OCI-LY7 (cell line): ENCODE results near the gene CSTPP1. TPM values are rescaled to one million over a fixed set of nuclear protein-coding genes. Genes with fewer than 3 reads are reported as not detected.

ENCODE experiments used
- BruUV-seq: library from RNA; stranded (reverse); fragments of 400-500 nt; replicated peaks from 2 replicates; lab custom pipeline; 2021; lab: Mats Ljungman, UMichigan
- CTCF ChIA-PET: fragments of 300-600 bp; sonication (Branson Sonifier 250); formaldehyde crosslinking; loops from one replicate; lab custom pipeline; 2022; ENCODE audit warnings: antibody characterized with exemption; ENCODE audit not compliant: unreplicated experiment; lab: Charles Lee
- POLR2A ChIA-PET: fragments of 300-600 bp; sonication (Branson Sonifier 250); formaldehyde crosslinking; loops from one replicate; lab custom pipeline; 2022; ENCODE audit warnings: antibody characterized with exemption; lab: Charles Lee
- DNase-seq: peaks from one replicate; pipeline ENCODE4 v3.0.0-alpha.2; 2015; ENCODE audit warnings: low spot score
- H2AFZ ChIP-seq: fragments of 200-600 bp; sonication (generic), shearing (Covaris generic); 2 replicates; pipeline ENCODE4 v1.6.1; 2014; ENCODE audit warnings: mild to moderate bottlenecking, antibody characterized with exemption, low read length, moderate library complexity
- H3K27ac ChIP-seq: fragments of 200-600 bp; sonication (generic); 2 replicates; pipeline ENCODE4 v1.5.1; 2014; ENCODE audit warnings: mixed run types, low read depth, mild to moderate bottlenecking, moderate library complexity, low read length, inconsistent platforms; ENCODE audit not compliant: poor library complexity, severe bottlenecking
- H3K36me3 ChIP-seq: fragments of 200-600 bp; sonication (generic); 2 replicates; pipeline ENCODE4 v1.6.1; 2014; ENCODE audit warnings: mild to moderate bottlenecking, antibody characterized with exemption, low read length, moderate library complexity, mixed read lengths; ENCODE audit not compliant: insufficient read depth
- H3K4me1 ChIP-seq: fragments of 200-600 bp; sonication (generic); 2 replicates; pipeline ENCODE4 v1.5.1; 2014; ENCODE audit warnings: mild to moderate bottlenecking, low read length; ENCODE audit not compliant: insufficient read depth, poor library complexity, severe bottlenecking
- H3K4me2 ChIP-seq: fragments of 200-600 bp; sonication (generic); 2 replicates; pipeline ENCODE4 v1.6.1; 2014; ENCODE audit warnings: mild to moderate bottlenecking, low read length
- H3K4me3 ChIP-seq: fragments of 200-600 bp; sonication (generic); 2 replicates; pipeline ENCODE4 v1.5.1; 2014; ENCODE audit warnings: mild to moderate bottlenecking, low read depth, low read length; ENCODE audit not compliant: poor library complexity, severe bottlenecking
- H3K79me2 ChIP-seq: fragments of 200-600 bp; sonication (generic); 2 replicates; pipeline ENCODE4 v1.6.1; 2016; ENCODE audit warnings: low read depth, mild to moderate bottlenecking, low read length, moderate library complexity, mixed read lengths; ENCODE audit not compliant: insufficient read depth
- H3K9me2 ChIP-seq: fragments of 200-600 bp; sonication (generic); 2 replicates; pipeline ENCODE4 v1.6.1; 2016; ENCODE audit warnings: mild to moderate bottlenecking, low read length, mixed read lengths; ENCODE audit not compliant: insufficient read depth
- H3K9me3 ChIP-seq: fragments of 200-600 bp; sonication (generic); 2 replicates; pipeline ENCODE4 v1.6.1; 2014; ENCODE audit warnings: mild to moderate bottlenecking, mixed run types, low read length, mixed read lengths
- H4K20me1 ChIP-seq: fragments of 200-600 bp; sonication (generic); 2 replicates; pipeline ENCODE4 v1.6.1; 2014; ENCODE audit warnings: mild to moderate bottlenecking, antibody characterized with exemption, low read length, moderate library complexity, mixed read lengths; ENCODE audit not compliant: insufficient read depth
- EZH2phosphoT487 ChIP-seq: fragments of 200-600 bp; sonication (generic); IDR thresholded peaks from 2 replicates; pipeline ENCODE4 v1.6.1; 2018; ENCODE audit warnings: low read depth, borderline replicate concordance, mild to moderate bottlenecking, mixed run types, antibody characterized with exemption, low read length, moderate library complexity, mixed read lengths
- intact Hi-C: fragments of 100-400 bp; cut with micrococcal nuclease; formaldehyde crosslinking; loops from one replicate; pipeline ENCODE4 v1.10.0; 2022; ENCODE audit not compliant: unreplicated experiment
- total RNA-seq, 2 experiments: library from RNA; depleted of rRNA in 1 of 2; stranded (reverse); fragments of >200 nt in 1 of 2; shearing (Covaris generic) in 1 of 2; gene quantifications; 2 replicates each; pipeline ENCODE4 v1.2.3, GENCODE V29; 2014 to 2022
- TF ChIP-seq, protein P1 (sequence below): fragments of 200-600 bp; sonication (generic); conservative IDR thresholded peaks from 2 replicates; pipeline ENCODE4 v1.5.1; 2014; ENCODE audit warnings: mild to moderate bottlenecking, antibody characterized with exemption, low read length, moderate library complexity, mixed read lengths

CSTPP1 gene
- total RNA-seq, 2 experiments from 2014 or later = 39.6 to 43.1 TPM

DNA sequence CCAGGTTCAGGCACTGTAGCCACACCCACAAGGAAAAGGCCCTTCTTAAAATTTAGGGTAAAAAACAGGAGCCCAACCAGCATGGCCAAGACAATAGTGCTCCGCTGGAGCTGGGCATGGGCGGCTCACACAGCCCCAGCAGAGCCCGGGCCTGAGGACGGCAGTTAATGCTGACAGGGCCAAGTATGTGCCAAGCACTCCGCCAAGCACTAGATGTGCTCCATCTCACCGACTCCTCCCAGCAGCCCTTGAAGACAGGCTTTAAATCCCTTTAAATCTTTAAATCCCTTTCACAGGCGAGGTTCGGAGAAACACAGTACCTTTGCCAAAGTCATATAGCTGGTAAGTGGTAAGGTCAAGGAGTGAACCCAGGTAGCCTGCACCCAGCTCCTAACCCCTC, 235.3 kb downstream of the CSTPP1 start:
- H3K79me2 ChIP-seq = peaks cover 49% of the 10 kb centered on the region
- intact Hi-C loops = no loop called here
- no peak overlapping the region for H3K27ac ChIP-seq
- H4K20me1 ChIP-seq = peaks cover 9% of the 10 kb centered on the region; the same call in 1 of the 2 replicates
- H3K4me1 ChIP-seq = peaks cover 12% of the 10 kb centered on the region
- no peaks in the 10 kb centered on the region for H3K9me2 ChIP-seq
- ChIA-PET POLR2A (interaction anchor here (0.5 to 1.8 kb wide), 2 partner anchors 8 to 655 kb away, joined by 5 to 8 read pairs; no protein-coding TSS in a partner anchor), CTCF (interaction anchor here (1.0 to 1.6 kb wide), 2 partner anchors 8 to 55 kb away, joined by 3 to 5 read pairs; no protein-coding TSS in a partner anchor)
- no peak for DNase-seq
- H3K36me3 ChIP-seq = peaks cover 94% of the 10 kb centered on the region
- no TSS peak for BruUV-seq
- no peak overlapping the region for H2AFZ ChIP-seq
- no peaks in the 10 kb centered on the region for H3K9me3 ChIP-seq
- TF ChIP-seq, protein P1, sequence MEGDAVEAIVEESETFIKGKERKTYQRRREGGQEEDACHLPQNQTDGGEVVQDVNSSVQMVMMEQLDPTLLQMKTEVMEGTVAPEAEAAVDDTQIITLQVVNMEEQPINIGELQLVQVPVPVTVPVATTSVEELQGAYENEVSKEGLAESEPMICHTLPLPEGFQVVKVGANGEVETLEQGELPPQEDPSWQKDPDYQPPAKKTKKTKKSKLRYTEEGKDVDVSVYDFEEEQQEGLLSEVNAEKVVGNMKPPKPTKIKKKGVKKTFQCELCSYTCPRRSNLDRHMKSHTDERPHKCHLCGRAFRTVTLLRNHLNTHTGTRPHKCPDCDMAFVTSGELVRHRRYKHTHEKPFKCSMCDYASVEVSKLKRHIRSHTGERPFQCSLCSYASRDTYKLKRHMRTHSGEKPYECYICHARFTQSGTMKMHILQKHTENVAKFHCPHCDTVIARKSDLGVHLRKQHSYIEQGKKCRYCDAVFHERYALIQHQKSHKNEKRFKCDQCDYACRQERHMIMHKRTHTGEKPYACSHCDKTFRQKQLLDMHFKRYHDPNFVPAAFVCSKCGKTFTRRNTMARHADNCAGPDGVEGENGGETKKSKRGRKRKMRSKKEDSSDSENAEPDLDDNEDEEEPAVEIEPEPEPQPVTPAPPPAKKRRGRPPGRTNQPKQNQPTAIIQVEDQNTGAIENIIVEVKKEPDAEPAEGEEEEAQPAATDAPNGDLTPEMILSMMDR = no peak
- no peak overlapping the region for H3K4me3 ChIP-seq
- no peak overlapping the region for H3K4me2 ChIP-seq

DNA sequence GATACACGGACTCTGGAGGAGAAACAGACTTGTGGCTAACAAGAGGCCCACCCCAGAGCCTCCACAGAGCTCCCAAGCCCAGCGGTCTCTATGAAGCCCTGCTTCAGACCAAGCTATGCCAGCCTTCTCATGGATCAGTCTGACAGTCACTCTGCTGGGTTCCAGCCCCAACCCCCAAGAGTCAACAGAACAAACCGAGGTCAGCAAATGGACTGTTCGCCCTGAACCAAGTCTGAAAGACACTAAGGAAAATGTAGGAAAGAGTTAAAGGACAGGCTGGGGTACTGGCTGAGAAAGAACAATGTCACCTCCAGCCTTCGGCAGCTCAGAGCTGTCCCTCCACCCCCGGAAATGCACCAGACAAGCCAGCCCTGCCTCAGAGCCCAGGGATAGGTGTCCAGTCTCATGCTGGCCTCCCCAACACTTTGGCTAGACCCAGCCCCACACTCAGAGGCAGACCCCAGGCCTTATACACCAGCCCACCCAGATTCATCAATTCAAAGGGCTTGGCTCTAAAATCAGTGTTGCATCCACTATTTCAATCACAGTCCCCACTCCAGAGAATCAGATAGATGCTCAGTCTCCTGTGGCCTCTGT, 236.3 kb downstream of the CSTPP1 start:
- Histone ChIP-seq H3K9me3 (no peaks in the 10 kb centered on the region), H2AFZ (no peak overlapping the region), H3K27ac (no peak overlapping the region), H4K20me1 (peaks cover 9% of the 10 kb centered on the region; the same call in 1 of the 2 replicates), H3K79me2 (peaks cover 49% of the 10 kb centered on the region), H3K4me3 (no peak overlapping the region), H3K4me1 (peaks cover 17% of the 10 kb centered on the region), H3K4me2 (no peak overlapping the region), H3K9me2 (no peaks in the 10 kb centered on the region), H3K36me3 (peaks cover 84% of the 10 kb centered on the region)
- intact Hi-C loops = no loop called here
- no peak for TF ChIP-seq EZH2phosphoT487
- TF ChIP-seq, protein P1 = no peak
- no peak for DNase-seq
- CTCF ChIA-PET = interaction anchor here (1.0 kb wide), 1 partner anchor 87 kb away, joined by 3 read pairs; no protein-coding TSS in a partner anchor
- POLR2A ChIA-PET = interaction anchor here (0.5 to 1.8 kb wide), 3 partner anchors 9 to 656 kb away, joined by 3 to 8 read pairs (median 5); partner anchors contain the start of gene ACP2
- no TSS peak for BruUV-seq
